Anterior cingulate cortex (tissue), 58 donors: ENCODE data around the gene SLC26A8.

Source experiments
- DNase-seq, 58 donors: peaks; one replicate each; lab custom pipeline; 2025; lab: John Stamatoyannopoulos, UW

Gene SLC26A8

GRCh38 chr6:36023996-36024795 is at the start of gene SLC26A8:
SLC26A8 (minus strand) TSS chr6:36024641; CDS start chr6:36019707, 4,934 bp downstream.
- DNase-seq, result peak in 6 of 58 donors; percentile 3 to 23 (median 10)

DNA sequence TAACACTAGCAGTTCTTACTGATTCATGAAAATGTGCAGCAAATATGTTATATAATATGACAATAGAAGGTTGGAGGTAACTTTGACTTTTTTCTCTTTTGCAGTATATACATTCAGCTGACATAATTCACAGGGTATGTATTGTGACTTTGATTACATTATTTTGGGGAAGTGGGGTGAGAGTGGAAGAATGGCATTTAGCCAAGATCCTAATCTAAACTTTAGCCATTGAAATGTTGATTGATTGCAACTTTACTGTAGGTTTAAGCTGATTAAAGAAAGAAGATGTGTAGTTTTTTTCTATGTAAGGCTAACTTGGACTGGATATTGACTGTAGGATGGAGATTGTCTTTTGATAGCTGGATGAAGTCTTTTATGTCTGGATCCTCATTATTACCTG is 49.1 kb upstream of the SLC26A8 start:
- DNase-seq, result no peak

GRCh38 chr6:36072681-36073080 is 48.2 kb upstream of the SLC26A8 start:
- DNase-seq, result no peak

DNA sequence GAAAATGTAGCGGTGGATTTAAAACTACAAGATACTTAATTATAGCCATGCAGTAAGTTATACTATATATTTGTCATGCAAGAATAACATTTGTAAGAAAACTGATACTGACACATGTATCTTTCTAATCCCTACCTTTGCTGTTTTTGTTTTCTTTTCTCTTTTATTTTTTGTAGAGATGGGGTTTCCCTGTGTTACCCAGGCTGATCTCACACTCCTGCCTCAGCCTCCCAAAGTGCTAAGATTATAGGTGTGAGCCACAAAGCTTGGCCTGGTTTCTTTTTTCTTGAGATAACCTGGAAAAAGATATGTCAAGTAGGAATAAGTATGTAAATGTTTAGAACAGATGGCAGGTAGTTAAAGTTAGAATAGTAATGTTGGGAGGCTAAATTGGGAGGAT is 47.3 kb upstream of the SLC26A8 start:
- DNase-seq, result no peak

- no peak for DNase-seq
Observed at GRCh38 chr6:36071281-36071680, 46.8 kb upstream of the SLC26A8 start.

DNA sequence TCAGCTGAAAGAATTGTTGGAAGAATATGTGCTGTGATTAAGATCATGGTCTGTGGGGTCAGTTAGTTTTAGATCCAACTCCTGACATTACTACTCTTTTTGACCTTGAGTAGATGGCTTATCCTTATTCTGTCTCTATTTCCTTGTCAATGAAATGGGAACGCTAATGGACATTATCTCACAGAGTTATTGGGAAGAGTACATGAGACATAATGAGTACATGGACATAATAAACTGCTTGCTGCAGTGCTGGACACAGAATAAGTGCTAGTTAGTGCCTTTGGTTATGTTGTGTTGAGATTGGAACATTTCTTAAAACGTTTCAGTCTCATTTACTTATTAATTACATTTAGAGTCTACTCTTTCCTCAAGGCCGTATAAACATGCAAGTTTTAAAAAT is 45.8 kb upstream of the SLC26A8 start:
- no peak for DNase-seq

DNA sequence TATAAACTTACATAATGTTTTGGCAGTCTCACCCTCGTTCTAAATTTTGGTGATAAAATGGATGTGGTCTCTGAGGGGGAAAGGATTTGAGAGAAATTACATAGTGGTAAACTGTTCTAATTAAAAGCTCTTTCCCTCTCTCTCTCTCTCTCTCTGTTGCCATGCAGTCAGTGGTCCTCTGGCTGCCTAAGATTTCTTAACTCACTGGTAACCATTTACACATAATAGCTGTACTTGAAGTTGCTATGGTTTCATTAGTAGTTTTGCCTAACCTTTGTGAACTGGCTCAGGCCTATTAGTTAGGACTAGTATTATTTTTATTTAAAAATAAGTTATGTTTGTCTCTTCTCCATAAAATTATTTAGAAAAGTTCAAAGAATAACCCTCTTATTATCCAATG is 45.1 kb upstream of the SLC26A8 start:
- DNase-seq, result no peak

- DNase-seq, result no peak
Observed at GRCh38 chr6:36068586-36068985, 44.1 kb upstream of the SLC26A8 start.

- DNase-seq, result no peak
Observed at GRCh38 chr6:36068012-36068392, 43.6 kb upstream of the SLC26A8 start.

- no peak for DNase-seq
Observed at GRCh38 chr6:36067374-36068011, 43.1 kb upstream of the SLC26A8 start.

DNA sequence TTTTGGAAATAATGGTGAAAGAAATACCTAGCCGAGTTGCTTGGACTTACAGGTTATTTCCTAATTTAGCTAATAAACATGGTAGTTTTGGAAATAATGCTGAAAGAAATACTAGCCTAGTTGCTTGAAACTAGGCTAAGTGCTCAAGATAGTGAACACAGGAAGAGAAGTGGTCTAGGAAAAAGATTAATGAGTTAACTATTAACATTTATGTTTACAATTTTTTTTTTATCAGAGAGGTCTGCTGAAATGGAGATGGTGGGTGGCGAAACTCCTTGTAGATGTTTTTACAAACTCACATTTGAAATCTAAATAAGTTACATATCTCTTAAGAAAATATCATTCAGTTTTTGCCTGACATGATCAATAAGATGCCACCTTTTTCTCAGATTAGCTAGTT is 42.4 kb upstream of the SLC26A8 start:
- DNase-seq, result no peak

DNA sequence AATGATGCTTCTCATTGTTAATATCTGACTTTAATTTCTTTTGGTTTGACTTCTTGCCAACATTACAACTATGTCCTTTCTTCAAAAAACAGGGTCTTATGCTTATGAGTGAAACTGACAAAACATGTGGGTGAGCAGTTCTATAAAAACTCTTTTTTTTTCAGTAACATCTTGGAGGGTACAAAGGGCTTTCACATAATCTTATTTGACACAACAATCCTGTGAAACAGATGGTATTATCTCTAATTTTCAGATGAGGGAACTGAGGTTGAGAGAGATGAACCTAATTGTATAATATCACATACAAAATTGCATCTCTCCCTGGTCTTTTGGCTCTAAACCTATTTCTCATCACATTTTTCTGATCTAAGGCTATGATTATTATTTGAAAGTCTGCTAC is 41.5 kb upstream of the SLC26A8 start:
- DNase-seq, result no peak

GRCh38 chr6:36064770-36065396 is 40.4 kb upstream of the SLC26A8 start:
- no peak for DNase-seq

- DNase-seq, result no peak
Observed at GRCh38 chr6:36063318-36064060, 39.0 kb upstream of the SLC26A8 start.

GRCh38 chr6:36062247-36062646 is 37.8 kb upstream of the SLC26A8 start:
- DNase-seq, result no peak

- no peak for DNase-seq
Observed at GRCh38 chr6:36061236-36061635, 36.8 kb upstream of the SLC26A8 start.

- no peak for DNase-seq
Observed at GRCh38 chr6:36056178-36056577, 31.7 kb upstream of the SLC26A8 start.

GRCh38 chr6:36054956-36055355 is 30.5 kb upstream of the SLC26A8 start:
- DNase-seq, result no peak

- no peak for DNase-seq
Observed at GRCh38 chr6:36054415-36054814, 30.0 kb upstream of the SLC26A8 start.

- DNase-seq, result no peak
Observed at GRCh38 chr6:36053878-36054277, 29.4 kb upstream of the SLC26A8 start.

DNA sequence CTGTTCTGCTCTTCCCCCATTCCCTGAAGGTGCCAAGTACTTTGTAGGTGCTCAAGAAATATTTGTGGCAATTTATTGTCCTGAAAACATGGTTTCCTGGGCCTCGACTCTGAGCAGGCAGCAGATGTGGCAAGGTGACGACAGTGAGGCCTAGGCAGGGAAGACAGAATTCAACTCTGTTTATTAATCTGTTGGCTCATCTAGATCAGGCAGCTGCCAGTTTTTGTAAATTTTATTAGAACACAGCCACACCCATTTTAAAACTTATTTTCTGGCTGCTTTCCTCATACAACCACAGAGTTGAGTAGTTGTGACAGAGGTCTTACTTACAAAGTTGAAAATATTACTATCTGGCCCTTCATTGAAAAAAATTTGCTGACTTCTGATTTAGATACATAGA is 27.7 kb upstream of the SLC26A8 start:
- no peak for DNase-seq
